Uterus (tissue), 4 donors: ENCODE measurements around the gene AVPR2. TPM values are rescaled to one million over a fixed set of nuclear protein-coding genes. Genes with fewer than 3 reads are reported as not detected.

Source experiments
- DNase-seq, 2 donors: peaks; one replicate each; pipeline ENCODE4 v3.0.0-alpha.2; 2019 to 2020
- H3K27ac ChIP-seq, 2 donors: fragments of 200-600 bp; sonication (generic); 1 replicate in 1 of 2; 2 replicates in 1 of 2; pipeline ENCODE4 v1.5.1; 2016 to 2018
- H3K27me3 ChIP-seq, 2 donors: fragments of 200-600 bp; sonication (generic); one replicate each; pipeline ENCODE4 v1.5.1; 2018 to 2019; ENCODE audit warnings: control low read depth in 1 of 2
- H3K36me3 ChIP-seq, 2 donors: fragments of 200-600 bp; sonication (generic); one replicate each; pipeline ENCODE4 v1.5.1; 2019; ENCODE audit warnings: control low read depth in 1 of 2
- H3K4me1 ChIP-seq, 2 donors: fragments of 200-600 bp; sonication (generic); one replicate each; pipeline ENCODE4 v1.5.1; 2018 to 2019; ENCODE audit warnings: control low read depth in 1 of 2
- H3K4me3 ChIP-seq, 2 donors: fragments of 200-600 bp; sonication (generic); 1 replicate in 1 of 2; 2 replicates in 1 of 2; pipeline ENCODE4 v1.5.1; 2018 to 2019; ENCODE audit warnings: mild to moderate bottlenecking in 1 of 2
- H3K9me3 ChIP-seq, 2 donors: fragments of 200-600 bp; sonication (generic); one replicate each; pipeline ENCODE4 v1.5.1; 2019; ENCODE audit warnings: control low read depth in 1 of 2
- POLR2A ChIP-seq, 2 donors: fragments of 450-650 bp; IDR thresholded peaks; one replicate each; pipeline ENCODE4 v1.6.1; 2016; ENCODE audit warnings: antibody characterized with exemption in 2 of 2, mild to moderate bottlenecking in 1 of 2, moderate library complexity in 1 of 2
- intact Hi-C: fragments of 100-400 bp; cut with DNase I; formaldehyde crosslinking; loops from one replicate; pipeline ENCODE4 v1.15.1; 2023; ENCODE audit warnings: low total_unique reads
- total RNA-seq, 4 donors: library from RNA; depleted of rRNA in 3 of 4; stranded (reverse); fragments of >200 nt in 3 of 4; gene quantifications; one replicate each; pipeline versions ENCODE4 v1.1.0 to v1.2.4, GENCODE V29; 2014 to 2023
- TF ChIP-seq, protein P1 (sequence below), 4 experiments: fragments of 200-600 bp in 2 of 4; fragments of 450-650 bp in 2 of 4; sonication (generic) in 2 of 4; IDR thresholded peaks; one replicate each; pipeline ENCODE4 v1.5.1; 2016 to 2019; ENCODE audit warnings: antibody characterized with exemption in 4 of 4, mild to moderate bottlenecking in 2 of 4, moderate library complexity in 1 of 4
- donor health status: DM: yes; HTN: yes; CAD: no.

The AVPR2 gene
- total RNA-seq, 4 donors from 2014 or later, result 0.35 to 5.2 (median 4.4) TPM; not detected in 1

DNA sequence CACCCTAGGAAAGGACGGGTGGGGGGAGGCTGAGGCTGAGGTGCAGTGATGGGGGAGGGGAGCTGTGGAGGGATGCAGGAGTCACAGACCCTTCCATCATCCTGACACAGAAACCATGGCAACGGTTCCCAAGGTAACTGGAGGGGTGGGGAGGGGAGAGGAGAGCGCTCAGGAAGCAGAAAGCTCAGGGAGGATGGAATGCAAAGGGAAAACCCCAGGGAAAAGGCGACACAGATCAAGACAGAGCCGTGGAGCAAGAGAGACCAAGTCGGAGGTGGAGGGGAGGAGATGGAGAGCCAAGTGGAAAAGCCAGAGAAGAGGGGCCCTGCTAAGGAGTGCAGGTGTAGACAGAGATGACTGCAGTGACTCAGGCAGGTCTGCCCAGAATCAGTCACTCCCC is 33.0 kb upstream of the AVPR2 start:
- H3K9me3 ChIP-seq, result no peaks in the 10 kb centered on the region
- H3K27me3 ChIP-seq, result no peaks in the 10 kb centered on the region
- H3K36me3 ChIP-seq, result no peaks in the 10 kb centered on the region
- no peak overlapping the region for H3K4me3 ChIP-seq
- no peaks in the 10 kb centered on the region for H3K4me1 ChIP-seq
- DNase-seq, result no peak
- TF ChIP-seq, protein P1, sequence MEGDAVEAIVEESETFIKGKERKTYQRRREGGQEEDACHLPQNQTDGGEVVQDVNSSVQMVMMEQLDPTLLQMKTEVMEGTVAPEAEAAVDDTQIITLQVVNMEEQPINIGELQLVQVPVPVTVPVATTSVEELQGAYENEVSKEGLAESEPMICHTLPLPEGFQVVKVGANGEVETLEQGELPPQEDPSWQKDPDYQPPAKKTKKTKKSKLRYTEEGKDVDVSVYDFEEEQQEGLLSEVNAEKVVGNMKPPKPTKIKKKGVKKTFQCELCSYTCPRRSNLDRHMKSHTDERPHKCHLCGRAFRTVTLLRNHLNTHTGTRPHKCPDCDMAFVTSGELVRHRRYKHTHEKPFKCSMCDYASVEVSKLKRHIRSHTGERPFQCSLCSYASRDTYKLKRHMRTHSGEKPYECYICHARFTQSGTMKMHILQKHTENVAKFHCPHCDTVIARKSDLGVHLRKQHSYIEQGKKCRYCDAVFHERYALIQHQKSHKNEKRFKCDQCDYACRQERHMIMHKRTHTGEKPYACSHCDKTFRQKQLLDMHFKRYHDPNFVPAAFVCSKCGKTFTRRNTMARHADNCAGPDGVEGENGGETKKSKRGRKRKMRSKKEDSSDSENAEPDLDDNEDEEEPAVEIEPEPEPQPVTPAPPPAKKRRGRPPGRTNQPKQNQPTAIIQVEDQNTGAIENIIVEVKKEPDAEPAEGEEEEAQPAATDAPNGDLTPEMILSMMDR (IDR thresholded peaks at IDR 0.05), result no peak
- no peak for TF ChIP-seq POLR2A (IDR thresholded peaks at IDR 0.05)
- no peak overlapping the region for H3K27ac ChIP-seq
- intact Hi-C loops, result no loop called here

DNA sequence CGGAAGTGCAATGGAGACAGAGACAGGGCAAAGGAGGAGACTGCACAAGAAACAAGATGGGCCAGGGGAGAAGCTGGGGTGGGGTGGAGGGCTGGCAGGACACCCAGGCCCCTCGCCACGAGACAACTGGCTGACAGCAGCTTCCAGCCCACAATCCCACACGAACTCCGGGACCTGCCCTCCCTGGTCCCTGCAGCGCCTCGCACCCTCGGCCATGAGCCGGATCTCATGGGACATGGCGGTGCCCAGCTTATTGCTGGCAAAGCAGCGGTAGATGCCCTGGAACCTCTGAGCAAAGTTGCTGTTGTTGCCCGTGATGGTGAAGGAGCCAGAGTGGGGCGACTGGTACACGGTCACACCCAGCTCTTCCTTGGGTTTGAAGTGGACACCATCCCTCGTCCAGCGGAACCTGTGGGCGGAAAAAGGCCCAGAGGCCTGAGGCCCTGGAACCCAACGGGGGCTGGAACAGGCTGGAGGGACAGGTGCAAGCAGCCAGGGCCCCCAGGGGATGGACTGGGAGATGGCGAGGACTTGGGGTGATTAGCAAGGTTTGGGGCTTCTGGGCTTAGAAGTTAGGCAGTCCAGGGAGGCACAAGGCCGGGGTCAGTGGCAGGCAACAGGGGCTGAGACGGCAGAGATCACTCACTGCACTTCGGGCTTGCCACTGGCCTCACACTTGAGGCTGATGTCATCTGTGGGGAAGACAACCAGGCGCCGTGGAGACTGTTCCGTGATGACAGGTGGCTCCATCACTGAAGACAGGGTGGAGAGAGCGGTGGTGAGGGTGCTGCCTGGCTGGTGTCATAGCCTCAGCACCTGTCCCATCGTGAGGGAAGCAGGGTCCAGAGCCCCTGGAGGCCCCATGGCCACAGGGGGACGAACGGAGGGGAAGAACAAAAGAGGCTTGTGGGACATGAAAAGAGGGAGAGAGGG is 32.3 kb upstream of the AVPR2 start:
- DNase-seq, result no peak
- Histone ChIP-seq H3K27ac (no peak overlapping the region), H3K27me3 (no peaks in the 10 kb centered on the region), H3K4me3 (no peak overlapping the region), H3K9me3 (no peaks in the 10 kb centered on the region), H3K36me3 (no peaks in the 10 kb centered on the region), H3K4me1 (no peaks in the 10 kb centered on the region)
- intact Hi-C loops, result no loop called here
- TF ChIP-seq POLR2A (IDR thresholded peaks at IDR 0.05), result no peak
- TF ChIP-seq, protein P1 (IDR thresholded peaks at IDR 0.05), result no peak

DNA sequence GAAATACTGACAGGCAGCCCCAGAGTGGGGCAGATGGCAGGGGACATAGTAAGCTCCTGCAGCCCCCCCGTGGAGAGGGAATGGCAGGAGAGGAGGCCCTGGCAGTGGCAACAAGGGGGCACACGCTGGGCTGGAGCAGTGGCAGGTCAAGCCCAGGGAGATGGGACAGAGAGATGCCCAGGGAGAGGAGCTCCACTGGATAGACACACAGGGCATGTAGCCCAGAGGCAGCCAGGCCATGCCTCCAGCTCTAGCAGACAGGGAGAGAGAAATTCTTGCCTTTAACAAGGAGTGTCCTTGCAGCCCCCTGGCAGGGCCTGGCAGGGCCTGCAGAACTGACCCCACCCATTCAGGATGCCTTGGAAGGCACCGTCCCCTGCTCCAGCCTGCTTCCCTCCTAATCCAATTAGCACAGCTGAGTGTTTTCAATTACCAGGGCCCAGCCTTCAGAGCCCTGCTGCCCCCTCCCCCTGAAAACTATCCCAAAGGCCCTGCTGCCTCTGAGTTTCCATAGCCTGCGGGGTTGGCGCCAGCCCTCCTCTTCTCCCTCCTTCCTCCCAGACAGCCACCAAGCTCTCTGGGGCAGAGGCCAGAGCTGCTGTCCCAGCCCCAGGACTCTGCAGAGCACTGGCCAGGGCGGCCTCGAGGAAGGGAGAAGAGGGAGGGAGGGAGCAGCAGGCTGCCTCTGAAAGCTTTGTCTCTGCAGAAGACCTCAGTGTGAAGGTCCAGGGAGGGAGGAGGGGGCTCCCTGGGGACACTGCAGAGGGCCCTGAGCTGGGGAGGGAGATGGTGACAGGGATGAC is 31.0 kb upstream of the AVPR2 start:
- H3K9me3 ChIP-seq, result no peaks in the 10 kb centered on the region
- intact Hi-C loops, result no loop called here
- TF ChIP-seq POLR2A (IDR thresholded peaks at IDR 0.05), result no peak
- TF ChIP-seq, protein P1 (IDR thresholded peaks at IDR 0.05), result no peak
- H3K36me3 ChIP-seq, result no peaks in the 10 kb centered on the region
- no peaks in the 10 kb centered on the region for H3K27me3 ChIP-seq
- DNase-seq, result no peak
- H3K27ac ChIP-seq, result no peak overlapping the region
- no peak overlapping the region for H3K4me3 ChIP-seq
- no peaks in the 10 kb centered on the region for H3K4me1 ChIP-seq

DNA sequence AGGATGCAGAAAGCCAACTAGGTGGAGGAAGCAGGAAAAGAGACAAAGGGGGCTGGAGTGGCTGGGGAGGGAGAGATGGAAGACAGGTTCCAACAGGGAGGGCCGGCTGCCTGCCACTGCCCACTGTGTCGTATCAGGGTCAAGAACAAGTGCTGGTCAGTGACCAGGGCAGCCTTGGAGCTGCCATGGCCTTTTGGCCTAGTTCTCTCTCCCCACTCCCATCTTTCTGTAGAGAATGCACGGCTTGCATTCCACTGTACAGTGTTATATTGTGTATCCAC is 30.4 kb upstream of the AVPR2 start:
- H3K27me3 ChIP-seq, result no peaks in the 10 kb centered on the region
- intact Hi-C loops, result no loop called here
- no peak for DNase-seq
- no peaks in the 10 kb centered on the region for H3K9me3 ChIP-seq
- no peak for TF ChIP-seq POLR2A (IDR thresholded peaks at IDR 0.05)
- TF ChIP-seq, protein P1 (IDR thresholded peaks at IDR 0.05), result no peak
- no peak overlapping the region for H3K4me3 ChIP-seq
- H3K36me3 ChIP-seq, result no peaks in the 10 kb centered on the region
- no peaks in the 10 kb centered on the region for H3K4me1 ChIP-seq
- no peak overlapping the region for H3K27ac ChIP-seq
